GM12864 (cell line): Measurements from ENCODE around the gene TLR1.
"Not testable (repeated sequence)": the region's sequence is repeated elsewhere in the genome, so short reads cannot be mapped to it uniquely, and the experiment has no call there.

Experiments
- DNase-seq: peaks from one replicate; pipeline ENCODE4 v3.0.0-alpha.2; 2011; ENCODE audit warnings: low read depth
- H3K4me3 ChIP-seq: 2 replicates; pipeline ENCODE4 v1.5.1; 2011; ENCODE audit warnings: mild to moderate bottlenecking, low read depth, low read length, control low read depth
- TF ChIP-seq, protein P1 (sequence below): IDR thresholded peaks from 2 replicates; pipeline ENCODE4 v1.5.1; 2011; ENCODE audit warnings: low read depth, mild to moderate bottlenecking, moderate library complexity, low read length, control low read depth, inconsistent platforms; ENCODE audit errors: missing control alignments

Gene TLR1

DNA sequence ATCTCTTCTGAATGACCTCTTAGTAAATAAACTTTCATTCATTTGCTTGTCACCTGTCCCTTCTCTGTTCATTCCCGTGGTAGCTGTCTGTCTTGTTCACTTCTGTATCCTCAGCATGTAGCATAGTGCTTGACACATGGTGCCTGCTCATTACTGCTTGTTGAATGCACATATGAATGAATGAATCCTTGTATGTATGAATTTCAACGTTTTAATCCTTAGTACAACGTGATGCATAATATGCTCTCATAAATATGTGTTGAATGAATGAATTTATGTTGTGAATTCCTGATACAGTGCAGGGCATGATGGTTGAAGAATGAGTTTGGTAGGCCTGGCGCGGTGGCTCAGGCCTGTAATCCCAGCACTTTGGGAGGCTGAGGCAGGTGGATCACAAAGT, 24.8 kb downstream of the TLR1 start:
- no peak for DNase-seq
- TF ChIP-seq, protein P1, sequence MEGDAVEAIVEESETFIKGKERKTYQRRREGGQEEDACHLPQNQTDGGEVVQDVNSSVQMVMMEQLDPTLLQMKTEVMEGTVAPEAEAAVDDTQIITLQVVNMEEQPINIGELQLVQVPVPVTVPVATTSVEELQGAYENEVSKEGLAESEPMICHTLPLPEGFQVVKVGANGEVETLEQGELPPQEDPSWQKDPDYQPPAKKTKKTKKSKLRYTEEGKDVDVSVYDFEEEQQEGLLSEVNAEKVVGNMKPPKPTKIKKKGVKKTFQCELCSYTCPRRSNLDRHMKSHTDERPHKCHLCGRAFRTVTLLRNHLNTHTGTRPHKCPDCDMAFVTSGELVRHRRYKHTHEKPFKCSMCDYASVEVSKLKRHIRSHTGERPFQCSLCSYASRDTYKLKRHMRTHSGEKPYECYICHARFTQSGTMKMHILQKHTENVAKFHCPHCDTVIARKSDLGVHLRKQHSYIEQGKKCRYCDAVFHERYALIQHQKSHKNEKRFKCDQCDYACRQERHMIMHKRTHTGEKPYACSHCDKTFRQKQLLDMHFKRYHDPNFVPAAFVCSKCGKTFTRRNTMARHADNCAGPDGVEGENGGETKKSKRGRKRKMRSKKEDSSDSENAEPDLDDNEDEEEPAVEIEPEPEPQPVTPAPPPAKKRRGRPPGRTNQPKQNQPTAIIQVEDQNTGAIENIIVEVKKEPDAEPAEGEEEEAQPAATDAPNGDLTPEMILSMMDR = no peak
- peak overlapping the region; percentile 20; the same call in 1 of the 2 replicates for H3K4me3 ChIP-seq

DNA sequence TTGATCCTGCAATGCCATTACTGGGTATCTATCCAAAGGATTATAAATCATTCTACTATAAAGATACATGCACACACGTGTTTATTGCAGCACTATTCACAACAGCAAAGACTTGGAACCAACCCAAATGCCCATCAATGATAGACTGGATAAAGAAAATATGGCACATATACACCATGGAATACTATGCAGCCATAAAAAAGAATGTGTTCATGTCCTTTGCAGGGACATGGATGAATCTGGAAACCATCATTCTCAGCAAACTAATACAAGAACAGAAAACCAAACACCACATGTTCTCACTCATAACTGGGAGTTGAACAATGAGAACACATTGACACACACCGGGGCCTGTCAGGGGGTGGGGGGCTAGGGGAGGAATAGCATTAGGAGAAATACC, 26.7 kb downstream of the TLR1 start:
- H3K4me3 ChIP-seq, DNase-seq: not testable (repeated sequence)

DNA sequence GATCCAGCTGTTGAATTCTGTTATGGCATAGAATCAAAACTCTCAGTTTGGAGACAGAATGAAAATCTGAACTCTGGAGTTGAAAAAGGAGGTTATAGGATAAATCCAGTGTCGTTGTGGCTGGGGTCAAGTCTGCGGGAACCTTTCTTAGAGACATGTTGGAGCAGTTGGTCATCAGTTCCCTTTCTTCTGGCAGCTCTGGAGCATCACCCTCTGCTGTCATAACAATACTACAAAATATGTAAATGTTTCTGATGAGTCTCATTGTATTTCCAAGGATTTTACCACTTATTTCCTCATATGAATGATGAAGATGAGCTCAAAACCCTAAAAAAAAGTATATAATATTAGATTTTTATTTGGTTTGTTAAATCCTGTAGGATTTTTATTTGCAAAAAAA, 29.3 kb downstream of the TLR1 start:
- TF ChIP-seq, protein P1 = no peak
- no peak overlapping the region for H3K4me3 ChIP-seq
- DNase-seq = no peak

DNA sequence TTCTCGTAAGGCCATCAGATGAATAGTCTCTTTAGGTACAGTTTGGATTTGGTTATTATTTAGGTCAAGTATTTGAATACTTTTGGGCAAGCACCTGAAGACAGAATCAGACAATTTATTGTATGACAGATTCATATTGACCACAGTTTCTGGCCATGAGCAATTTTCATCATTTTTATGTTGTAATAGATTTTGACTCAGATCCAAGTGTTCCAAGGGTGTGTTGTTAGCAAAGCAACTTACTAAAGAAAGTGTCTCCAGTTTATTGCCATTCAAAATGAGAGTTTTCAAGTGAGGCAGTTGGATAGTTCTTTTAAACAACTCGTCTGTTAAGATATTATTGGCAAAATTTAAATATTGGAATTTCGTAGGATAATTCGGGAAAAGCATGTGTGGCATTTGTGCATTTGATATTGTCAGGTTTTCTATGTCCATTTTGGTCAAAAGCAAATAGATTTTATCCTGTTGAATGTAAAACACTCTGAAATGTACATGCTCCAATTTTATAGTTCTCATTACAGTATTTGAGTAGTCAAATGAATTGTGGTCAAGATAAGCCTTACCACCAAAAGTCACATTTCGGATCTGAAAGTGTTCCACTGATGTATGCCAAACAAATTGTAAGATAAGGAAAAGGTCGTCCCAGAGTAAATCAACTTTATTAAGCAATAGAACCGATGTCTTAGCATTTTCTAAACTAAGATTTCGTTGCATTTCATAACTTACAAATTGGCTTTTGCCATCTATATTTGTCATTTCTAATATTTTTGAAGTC, 30.2 kb downstream of the TLR1 start:
- H3K4me3 ChIP-seq = no peak overlapping the region
- no peak for DNase-seq
- TF ChIP-seq, protein P1 = no peak

DNA sequence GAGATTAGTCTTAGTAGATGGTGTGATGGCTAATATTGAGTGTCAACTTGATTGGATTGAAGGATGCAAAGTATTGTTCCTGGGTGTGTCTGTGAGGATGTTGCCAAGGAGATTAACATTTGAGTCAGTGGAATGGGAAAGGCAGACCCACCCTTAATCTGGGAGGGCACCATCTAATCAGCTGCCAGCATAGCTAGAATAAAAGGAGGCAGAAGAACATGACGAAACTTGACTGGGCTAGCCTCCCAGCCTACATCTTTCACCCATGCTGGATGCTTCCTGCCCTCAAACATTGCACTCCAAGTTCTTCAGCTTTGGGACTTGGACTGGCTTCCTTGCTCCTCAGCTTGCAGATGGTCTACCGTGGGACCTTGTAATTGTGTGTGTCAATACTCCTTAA, 34.3 kb downstream of the TLR1 start:
- not testable (repeated sequence) for DNase-seq

DNA sequence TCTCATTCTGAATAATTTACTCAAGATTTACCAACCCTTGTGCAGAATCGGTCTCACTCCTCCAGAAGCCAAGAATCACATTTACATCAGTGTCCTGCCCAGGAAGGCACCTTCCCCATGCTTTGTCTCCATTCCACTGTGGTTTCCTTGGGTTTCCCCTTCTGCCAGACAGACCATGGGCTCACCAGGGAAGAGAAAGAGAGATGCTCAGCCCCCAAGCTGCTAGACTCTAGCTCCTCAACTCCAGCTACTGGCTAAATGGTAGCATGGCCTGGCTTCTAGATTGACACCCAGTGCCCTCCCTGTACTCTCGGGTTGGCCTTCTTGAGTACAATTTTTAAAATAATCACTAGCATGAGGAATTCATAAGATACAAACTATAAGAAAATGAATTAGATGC, 34.7 kb downstream of the TLR1 start:
- TF ChIP-seq, protein P1 = no peak
- no peak overlapping the region for H3K4me3 ChIP-seq
- no peak for DNase-seq

More for the DNA sequence above, 34.3 kb downstream of the TLR1 start:
- not testable (repeated sequence) for H3K4me3 ChIP-seq

DNA sequence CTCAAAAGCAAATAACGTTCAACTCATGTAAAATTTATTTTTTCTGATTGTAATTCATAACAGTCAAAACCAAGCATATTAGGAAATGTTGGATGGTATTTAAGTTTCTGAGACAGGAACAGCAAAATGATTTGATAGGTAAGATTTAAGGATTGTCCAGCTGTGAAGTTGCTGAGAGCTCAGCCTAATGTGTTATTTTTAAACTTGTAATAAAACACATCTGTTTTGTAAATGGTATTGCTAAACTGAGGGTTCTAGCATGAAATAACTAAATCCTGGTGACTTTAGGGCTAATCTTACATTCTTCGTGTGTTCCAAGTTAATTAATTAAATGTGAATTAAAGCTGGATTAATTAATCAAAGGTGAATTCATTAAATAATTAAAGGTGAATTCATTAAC, 35.1 kb downstream of the TLR1 start:
- DNase-seq = no peak
- TF ChIP-seq, protein P1 = no peak
- H3K4me3 ChIP-seq = no peak overlapping the region

DNA sequence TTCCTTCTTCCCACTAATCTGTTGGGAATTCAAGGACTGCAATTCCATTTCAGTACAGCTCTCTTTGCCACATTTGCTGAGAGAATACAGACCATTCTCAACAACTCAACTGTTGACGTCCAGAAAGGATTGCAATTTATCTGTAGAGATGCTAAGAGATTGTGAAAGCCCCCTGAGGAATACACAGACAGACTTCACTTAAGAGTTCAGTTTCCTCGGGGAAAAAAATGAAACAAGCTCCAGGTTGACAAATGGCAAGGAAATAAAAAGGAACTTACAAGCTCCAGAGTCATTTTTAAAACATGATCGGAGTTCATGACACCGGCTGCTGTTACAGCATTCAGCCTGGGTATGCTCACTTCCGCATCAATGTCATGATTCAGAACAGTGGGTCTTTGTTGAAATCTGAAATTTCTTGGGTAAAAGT, 35.6 kb downstream of the TLR1 start:
- no peak overlapping the region for H3K4me3 ChIP-seq
- no peak for DNase-seq
- TF ChIP-seq, protein P1 = no peak

DNA sequence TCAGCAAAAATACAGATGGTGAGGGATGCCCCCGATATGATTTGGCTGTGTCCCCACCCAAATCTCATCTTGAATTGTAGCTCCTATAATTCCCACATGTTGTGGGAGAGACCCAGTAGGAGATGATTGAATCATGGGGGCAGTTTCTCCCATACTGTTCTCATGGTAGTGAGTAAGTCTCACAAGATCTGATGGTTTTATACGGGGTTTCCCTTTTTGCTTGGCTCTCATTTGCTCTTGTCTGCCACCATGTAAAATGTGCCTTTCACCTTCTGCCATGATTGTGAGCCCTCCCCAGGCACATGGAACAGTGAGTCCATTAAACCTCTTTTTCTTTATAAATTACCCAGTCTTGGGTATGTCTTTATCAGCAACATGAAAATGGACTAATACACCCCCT, 37.7 kb downstream of the TLR1 start:
- H3K4me3 ChIP-seq, DNase-seq: not testable (repeated sequence)
